Measurements from ENCODE around the gene CDH15. TPM values are rescaled to one million over a fixed set of nuclear protein-coding genes. Genes with fewer than 3 reads are reported as not detected.

Gene CDH15
- total and polyA plus RNA-seq, 2 of the 13 experiments (the other 11 are each of a cell fraction or from before 2014, with no cell fraction given): 0.74 to 2.2 TPM

DNA sequence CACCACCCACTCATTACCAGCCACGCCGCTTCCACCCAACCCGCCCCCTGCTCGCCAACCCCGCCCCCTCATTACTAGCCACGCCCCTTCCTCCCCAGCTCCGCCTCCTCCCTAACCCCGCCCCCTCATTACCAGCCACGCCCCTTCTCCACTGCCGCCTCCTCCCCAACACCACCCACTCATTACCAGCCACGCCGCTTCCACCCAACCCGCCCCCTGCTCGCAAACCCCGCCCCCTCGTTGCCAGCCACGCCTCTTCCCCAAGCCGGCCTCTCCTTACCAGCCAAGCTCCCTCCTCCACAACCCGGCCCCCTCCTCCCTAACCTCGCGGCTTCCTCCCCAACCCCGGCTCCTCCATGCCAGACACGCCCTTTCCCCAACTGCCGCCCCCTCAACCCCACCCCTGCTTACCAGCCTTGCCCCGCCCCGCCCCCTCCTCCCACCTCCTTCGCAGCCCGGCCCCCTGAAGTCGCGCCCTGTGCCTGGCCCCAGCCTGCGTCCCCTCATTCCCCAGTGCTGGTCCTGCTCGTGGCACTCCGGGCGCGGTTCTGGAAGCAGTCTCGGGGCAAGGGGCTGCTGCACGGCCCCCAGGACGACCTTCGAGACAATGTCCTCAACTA lies 21.5 kb downstream of the CDH15 start (continued):
- TF ChIP-seq, protein P1, sequence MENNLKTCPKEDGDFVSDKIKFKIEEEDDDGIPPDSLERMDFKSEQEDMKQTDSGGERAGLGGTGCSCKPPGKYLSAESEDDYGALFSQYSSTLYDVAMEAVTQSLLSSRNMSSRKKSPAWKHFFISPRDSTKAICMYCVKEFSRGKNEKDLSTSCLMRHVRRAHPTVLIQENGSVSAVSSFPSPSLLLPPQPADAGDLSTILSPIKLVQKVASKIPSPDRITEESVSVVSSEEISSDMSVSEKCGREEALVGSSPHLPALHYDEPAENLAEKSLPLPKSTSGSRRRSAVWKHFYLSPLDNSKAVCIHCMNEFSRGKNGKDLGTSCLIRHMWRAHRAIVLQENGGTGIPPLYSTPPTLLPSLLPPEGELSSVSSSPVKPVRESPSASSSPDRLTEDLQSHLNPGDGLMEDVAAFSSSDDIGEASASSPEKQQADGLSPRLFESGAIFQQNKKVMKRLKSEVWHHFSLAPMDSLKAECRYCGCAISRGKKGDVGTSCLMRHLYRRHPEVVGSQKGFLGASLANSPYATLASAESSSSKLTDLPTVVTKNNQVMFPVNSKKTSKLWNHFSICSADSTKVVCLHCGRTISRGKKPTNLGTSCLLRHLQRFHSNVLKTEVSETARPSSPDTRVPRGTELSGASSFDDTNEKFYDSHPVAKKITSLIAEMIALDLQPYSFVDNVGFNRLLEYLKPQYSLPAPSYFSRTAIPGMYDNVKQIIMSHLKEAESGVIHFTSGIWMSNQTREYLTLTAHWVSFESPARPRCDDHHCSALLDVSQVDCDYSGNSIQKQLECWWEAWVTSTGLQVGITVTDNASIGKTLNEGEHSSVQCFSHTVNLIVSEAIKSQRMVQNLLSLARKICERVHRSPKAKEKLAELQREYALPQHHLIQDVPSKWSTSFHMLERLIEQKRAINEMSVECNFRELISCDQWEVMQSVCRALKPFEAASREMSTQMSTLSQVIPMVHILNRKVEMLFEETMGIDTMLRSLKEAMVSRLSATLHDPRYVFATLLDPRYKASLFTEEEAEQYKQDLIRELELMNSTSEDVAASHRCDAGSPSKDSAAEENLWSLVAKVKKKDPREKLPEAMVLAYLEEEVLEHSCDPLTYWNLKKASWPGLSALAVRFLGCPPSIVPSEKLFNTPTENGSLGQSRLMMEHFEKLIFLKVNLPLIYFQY (CRISPR knock-in tag; IDR thresholded peaks at IDR 0.05; ENCODE audit: borderline replicate concordance): no peak
- TF ChIP-seq ZNF710 (CRISPR knock-in tag; IDR thresholded peaks at IDR 0.05; ENCODE audit: borderline replicate concordance) (no peak), TBX3 (IDR thresholded peaks at IDR 0.05; ENCODE audit: borderline replicate concordance) (no peak), YEATS2 (CRISPR knock-in tag; IDR thresholded peaks at IDR 0.05; ENCODE audit: borderline replicate concordance) (no peak), SCMH1 (CRISPR knock-in tag; IDR thresholded peaks at IDR 0.05; ENCODE audit: borderline replicate concordance) (no peak), ZSCAN21 (CRISPR knock-in tag; IDR thresholded peaks at IDR 0.05; ENCODE audit: borderline replicate concordance) (no peak), RBM22 (optimal IDR thresholded peaks at IDR 0.05; ENCODE audit: low read length) (no peak), ZNF263 (CRISPR knock-in tag; IDR thresholded peaks at IDR 0.05) (peak; percentile 86)
- TF ChIP-seq, protein P2, sequence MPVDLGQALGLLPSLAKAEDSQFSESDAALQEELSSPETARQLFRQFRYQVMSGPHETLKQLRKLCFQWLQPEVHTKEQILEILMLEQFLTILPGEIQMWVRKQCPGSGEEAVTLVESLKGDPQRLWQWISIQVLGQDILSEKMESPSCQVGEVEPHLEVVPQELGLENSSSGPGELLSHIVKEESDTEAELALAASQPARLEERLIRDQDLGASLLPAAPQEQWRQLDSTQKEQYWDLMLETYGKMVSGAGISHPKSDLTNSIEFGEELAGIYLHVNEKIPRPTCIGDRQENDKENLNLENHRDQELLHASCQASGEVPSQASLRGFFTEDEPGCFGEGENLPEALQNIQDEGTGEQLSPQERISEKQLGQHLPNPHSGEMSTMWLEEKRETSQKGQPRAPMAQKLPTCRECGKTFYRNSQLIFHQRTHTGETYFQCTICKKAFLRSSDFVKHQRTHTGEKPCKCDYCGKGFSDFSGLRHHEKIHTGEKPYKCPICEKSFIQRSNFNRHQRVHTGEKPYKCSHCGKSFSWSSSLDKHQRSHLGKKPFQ (CRISPR knock-in tag; IDR thresholded peaks at IDR 0.05; ENCODE audit: insufficient replicate concordance): no peak
- TF ChIP-seq, protein P3, sequence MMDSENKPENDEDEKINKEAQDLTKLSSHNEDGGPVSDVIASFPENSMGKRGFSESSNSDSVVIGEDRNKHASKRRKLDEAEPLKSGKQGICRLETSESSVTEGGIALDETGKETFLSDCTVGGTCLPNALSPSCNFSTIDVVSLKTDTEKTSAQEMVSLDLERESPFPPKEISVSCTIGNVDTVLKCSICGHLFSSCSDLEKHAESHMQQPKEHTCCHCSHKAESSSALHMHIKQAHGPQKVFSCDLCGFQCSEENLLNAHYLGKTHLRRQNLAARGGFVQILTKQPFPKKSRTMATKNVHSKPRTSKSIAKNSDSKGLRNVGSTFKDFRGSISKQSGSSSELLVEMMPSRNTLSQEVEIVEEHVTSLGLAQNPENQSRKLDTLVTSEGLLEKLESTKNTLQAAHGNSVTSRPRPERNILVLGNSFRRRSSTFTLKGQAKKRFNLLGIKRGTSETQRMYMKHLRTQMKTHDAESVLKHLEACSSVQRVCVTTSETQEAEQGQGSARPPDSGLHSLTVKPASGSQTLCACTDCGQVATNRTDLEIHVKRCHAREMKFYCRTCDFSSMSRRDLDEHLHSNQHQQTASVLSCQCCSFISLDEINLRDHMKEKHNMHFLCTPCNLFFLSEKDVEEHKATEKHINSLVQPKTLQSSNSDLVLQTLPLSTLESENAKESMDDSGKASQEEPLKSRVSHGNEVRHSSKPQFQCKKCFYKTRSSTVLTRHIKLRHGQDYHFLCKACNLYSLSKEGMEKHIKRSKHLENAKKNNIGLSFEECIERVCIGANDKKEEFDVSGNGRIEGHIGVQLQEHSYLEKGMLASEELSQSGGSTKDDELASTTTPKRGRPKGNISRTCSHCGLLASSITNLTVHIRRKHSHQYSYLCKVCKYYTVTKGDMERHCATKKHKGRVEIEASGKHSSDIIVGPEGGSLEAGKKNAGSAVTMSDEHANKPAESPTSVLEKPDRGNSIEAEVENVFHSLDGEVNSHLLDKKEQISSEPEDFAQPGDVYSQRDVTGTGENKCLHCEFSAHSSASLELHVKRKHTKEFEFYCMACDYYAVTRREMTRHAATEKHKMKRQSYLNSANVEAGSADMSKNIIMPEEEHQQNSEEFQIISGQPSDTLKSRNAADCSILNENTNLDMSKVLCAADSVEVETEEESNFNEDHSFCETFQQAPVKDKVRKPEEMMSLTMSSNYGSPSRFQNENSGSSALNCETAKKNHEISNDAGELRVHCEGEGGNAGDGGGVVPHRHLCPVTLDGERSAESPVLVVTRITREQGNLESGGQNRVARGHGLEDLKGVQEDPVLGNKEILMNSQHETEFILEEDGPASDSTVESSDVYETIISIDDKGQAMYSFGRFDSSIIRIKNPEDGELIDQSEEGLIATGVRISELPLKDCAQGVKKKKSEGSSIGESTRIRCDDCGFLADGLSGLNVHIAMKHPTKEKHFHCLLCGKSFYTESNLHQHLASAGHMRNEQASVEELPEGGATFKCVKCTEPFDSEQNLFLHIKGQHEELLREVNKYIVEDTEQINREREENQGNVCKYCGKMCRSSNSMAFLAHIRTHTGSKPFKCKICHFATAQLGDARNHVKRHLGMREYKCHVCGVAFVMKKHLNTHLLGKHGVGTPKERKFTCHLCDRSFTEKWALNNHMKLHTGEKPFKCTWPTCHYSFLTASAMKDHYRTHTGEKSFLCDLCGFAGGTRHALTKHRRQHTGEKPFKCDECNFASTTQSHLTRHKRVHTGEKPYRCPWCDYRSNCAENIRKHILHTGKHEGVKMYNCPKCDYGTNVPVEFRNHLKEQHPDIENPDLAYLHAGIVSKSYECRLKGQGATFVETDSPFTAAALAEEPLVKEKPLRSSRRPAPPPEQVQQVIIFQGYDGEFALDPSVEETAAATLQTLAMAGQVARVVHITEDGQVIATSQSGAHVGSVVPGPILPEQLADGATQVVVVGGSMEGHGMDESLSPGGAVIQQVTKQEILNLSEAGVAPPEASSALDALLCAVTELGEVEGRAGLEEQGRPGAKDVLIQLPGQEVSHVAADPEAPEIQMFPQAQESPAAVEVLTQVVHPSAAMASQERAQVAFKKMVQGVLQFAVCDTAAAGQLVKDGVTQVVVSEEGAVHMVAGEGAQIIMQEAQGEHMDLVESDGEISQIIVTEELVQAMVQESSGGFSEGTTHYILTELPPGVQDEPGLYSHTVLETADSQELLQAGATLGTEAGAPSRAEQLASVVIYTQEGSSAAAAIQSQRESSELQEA (CRISPR knock-in tag; IDR thresholded peaks at IDR 0.05; ENCODE audit: not compliant biosample characterization): no peak
